Glutamatergic neuron (in vitro differentiated cells): ENCODE results near the gene SLC34A3. TPM values are rescaled to one million over a fixed set of nuclear protein-coding genes. Genes with fewer than 3 reads are reported as not detected.

Experiments used
- DNase-seq: peaks from one replicate; pipeline ENCODE4 v3.0.0; 2022
- H3K27ac Mint-ChIP-seq: one replicate; pipeline ENCODE4 v1.8.0; 2020; ENCODE audit warnings: mild to moderate bottlenecking, mixed read lengths, inconsistent platforms; ENCODE audit not compliant: unreplicated experiment
- H3K27me3 Mint-ChIP-seq: one replicate; pipeline ENCODE4 v1.8.0; 2020; ENCODE audit warnings: mild to moderate bottlenecking, moderate library complexity, mixed read lengths, inconsistent platforms; ENCODE audit not compliant: unreplicated experiment
- H3K36me3 Mint-ChIP-seq: one replicate; pipeline ENCODE4 v1.8.0; 2020; ENCODE audit warnings: mild to moderate bottlenecking, mixed read lengths, inconsistent platforms; ENCODE audit not compliant: unreplicated experiment
- H3K4me1 Mint-ChIP-seq: one replicate; pipeline ENCODE4 v1.8.0; 2020; ENCODE audit warnings: mild to moderate bottlenecking, low read depth, mixed read lengths, inconsistent platforms; ENCODE audit not compliant: unreplicated experiment
- H3K4me3 Mint-ChIP-seq: one replicate; pipeline ENCODE4 v1.8.0; 2020; ENCODE audit warnings: mild to moderate bottlenecking, mixed read lengths, inconsistent platforms; ENCODE audit not compliant: unreplicated experiment
- H3K9me3 Mint-ChIP-seq: one replicate; pipeline ENCODE4 v1.8.0; 2020; ENCODE audit warnings: mild to moderate bottlenecking, moderate library complexity, mixed read lengths, inconsistent platforms; ENCODE audit not compliant: unreplicated experiment
- CTCF ChIP-seq: fragments of 200-600 bp; sonication (generic); IDR thresholded peaks from one replicate; pipeline ENCODE4 v1.5.0; 2021; ENCODE audit not compliant: partially characterized antibody, unreplicated experiment
- total RNA-seq: library from RNA; stranded (reverse); fragmentation: NEBNext Ultra II Directional; extraction: Animal tissue kit (Norgen Biotek cat#: 25700); gene quantifications from one replicate; pipeline ENCODE4 v1.2.1, GENCODE V29; 2021; ENCODE audit not compliant: unreplicated experiment

SLC34A3 gene
- total RNA-seq, 1 donor from 2014 or later = not detected

GRCh38 chr9:137233143-137233980, 2.7 kb downstream of the SLC34A3 start:
- Mint-ChIP-seq H3K36me3 (no peaks in the 10 kb centered on the region), H3K27ac (no peak overlapping the region), H3K9me3 (peaks cover 1% of the 10 kb centered on the region), H3K4me1 (peaks cover 2% of the 10 kb centered on the region), H3K4me3 (no peak overlapping the region), H3K27me3 (no peaks in the 10 kb centered on the region)
- TF ChIP-seq CTCF = no peak
- DNase-seq = no peak

DNA sequence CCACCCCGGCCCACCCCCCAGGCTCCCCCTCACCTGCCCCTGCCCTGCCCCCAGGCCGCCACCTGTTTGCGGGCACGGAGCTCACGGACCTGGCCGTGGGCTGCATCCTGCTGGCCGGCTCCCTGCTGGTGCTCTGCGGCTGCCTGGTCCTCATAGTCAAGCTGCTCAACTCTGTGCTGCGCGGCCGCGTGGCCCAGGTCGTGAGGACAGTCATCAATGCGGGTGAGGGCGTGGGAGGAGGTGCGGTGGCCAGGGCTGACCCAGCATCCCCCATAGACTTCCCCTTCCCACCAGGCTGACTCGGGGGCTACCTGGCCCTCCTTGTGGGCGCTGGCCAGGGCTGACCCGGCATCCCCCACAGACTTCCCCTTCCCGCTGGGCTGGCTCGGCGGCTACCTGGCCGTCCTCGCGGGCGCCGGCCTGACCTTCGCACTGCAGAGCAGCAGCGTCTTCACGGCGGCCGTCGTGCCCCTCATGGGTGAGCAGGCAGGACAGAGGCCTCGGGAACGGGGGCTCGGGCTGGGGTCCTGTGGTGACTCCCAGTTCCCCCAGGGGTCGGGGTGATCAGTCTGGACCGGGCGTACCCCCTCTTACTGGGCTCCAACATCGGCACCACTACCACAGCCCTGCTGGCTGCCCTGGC, 3.5 kb downstream of the SLC34A3 start:
- Mint-ChIP-seq H3K4me3 (no peak overlapping the region), H3K27me3 (no peaks in the 10 kb centered on the region), H3K27ac (no peak overlapping the region), H3K36me3 (no peaks in the 10 kb centered on the region), H3K9me3 (peaks cover 4% of the 10 kb centered on the region), H3K4me1 (peaks cover 8% of the 10 kb centered on the region)
- no peak for TF ChIP-seq CTCF
- DNase-seq = no peak

DNA sequence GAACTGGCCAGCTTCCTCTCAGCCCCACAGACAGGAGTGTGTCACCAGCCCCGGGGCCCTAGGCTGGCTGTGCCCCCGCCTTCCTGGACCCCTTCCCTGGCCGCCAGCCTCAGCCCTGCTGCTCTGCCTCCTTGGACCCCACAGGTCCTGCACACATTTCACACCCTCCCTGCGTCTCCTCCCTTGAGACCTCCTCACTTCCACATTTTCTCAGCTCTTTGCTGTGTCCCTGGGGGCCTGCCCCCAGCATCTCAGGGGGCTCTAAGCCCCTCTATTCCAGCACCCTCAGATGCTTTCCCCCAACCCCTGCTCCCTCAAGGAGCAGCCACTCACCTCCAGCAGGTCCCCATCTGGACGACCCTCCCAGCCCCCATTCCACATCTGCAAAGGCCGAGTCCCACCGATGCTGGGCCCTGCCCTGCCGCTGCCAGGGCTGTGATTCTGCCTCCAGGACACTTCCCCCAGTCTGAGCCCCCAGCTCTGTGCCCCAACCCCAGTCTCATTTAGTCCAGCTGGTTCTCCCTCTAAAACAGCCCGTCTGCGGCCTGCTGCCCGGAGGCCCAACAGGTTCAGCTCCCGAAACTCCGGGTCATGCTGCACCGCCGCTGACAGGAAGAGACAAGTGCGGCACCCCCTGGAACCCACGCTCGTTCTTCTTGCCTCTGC, 4.2 kb downstream of the SLC34A3 start:
- TF ChIP-seq CTCF = no peak
- Mint-ChIP-seq H3K27me3 (peaks cover 3% of the 10 kb centered on the region), H3K36me3 (no peaks in the 10 kb centered on the region), H3K4me1 (peaks cover 9% of the 10 kb centered on the region), H3K4me3 (no peak overlapping the region), H3K9me3 (peaks cover 5% of the 10 kb centered on the region), H3K27ac (no peak overlapping the region)
- no peak for DNase-seq

DNA sequence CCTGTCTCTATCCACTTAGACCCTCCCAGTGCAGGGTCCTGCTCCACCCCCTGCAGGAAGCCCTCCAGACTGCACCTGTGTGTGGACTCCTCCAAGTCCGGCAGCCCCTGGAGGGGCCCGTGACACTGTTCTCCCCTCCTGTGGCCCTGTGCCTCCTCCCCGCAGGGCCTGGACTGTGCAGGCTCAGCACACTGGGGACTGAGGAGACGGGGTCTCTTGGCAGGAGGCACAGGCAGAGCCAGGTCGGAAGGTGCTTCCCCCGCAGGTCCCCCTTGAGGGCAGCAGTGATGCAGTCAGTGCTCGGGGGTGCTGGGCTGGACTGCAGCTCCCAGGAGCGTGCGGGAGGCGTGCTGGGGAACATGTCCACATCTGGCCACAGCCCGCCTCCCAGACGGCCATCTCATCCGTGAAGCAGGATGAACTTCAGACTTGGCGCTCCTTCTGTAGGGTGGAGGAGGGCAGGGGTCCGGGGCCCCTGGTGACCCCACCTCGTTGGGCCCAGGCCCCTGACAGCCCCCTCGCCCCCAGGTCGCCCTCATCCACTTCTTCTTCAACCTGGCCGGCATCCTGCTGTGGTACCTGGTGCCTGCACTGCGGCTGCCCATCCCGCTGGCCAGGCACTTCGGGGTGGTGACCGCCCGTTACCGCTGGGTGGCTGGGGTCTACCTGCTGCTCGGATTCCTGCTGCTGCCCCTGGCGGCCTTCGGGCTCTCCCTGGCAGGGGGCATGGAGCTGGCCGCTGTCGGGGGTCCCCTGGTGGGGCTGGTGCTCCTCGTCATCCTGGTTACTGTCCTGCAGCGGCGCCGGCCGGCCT, 4.9 kb downstream of the SLC34A3 start:
- H3K9me3 Mint-ChIP-seq = peaks cover 5% of the 10 kb centered on the region
- TF ChIP-seq CTCF = no peak
- peaks cover 3% of the 10 kb centered on the region for H3K27me3 Mint-ChIP-seq
- H3K4me1 Mint-ChIP-seq = peaks cover 9% of the 10 kb centered on the region
- DNase-seq = no peak
- H3K36me3 Mint-ChIP-seq = no peaks in the 10 kb centered on the region
- no peak overlapping the region for H3K27ac Mint-ChIP-seq
- no peak overlapping the region for H3K4me3 Mint-ChIP-seq
